Sigmoid colon (tissue), 7 donors: ENCODE results near the gene DHRS7B. TPM values are rescaled to one million over a fixed set of nuclear protein-coding genes. Genes with fewer than 3 reads are reported as not detected.
"Not testable (repeated sequence)": the region's sequence is repeated elsewhere in the genome, so short reads cannot be mapped to it uniquely, and the experiment has no call there.

ENCODE experiments used
- DNase-seq: peaks from one replicate; pipeline ENCODE4 v3.0.0-alpha.2; 2019
- H3K27ac ChIP-seq, 4 donors: fragments of 200-600 bp; sonication (generic); one replicate each; pipeline ENCODE4 v1.5.1; 2016 to 2019; ENCODE audit warnings: mild to moderate bottlenecking in 1 of 4
- H3K27me3 ChIP-seq, 3 donors: fragments of 200-600 bp; sonication (generic); one replicate each; pipeline ENCODE4 v1.5.1; 2019; ENCODE audit warnings: mild to moderate bottlenecking in 1 of 3
- H3K36me3 ChIP-seq, 4 donors: fragments of 200-600 bp; sonication (generic); one replicate each; pipeline ENCODE4 v1.5.1; 2016 to 2019
- H3K4me1 ChIP-seq, 4 donors: fragments of 200-600 bp; sonication (generic); one replicate each; pipeline ENCODE4 v1.5.1; 2017 to 2019
- H3K4me3 ChIP-seq, 4 donors: fragments of 200-600 bp; sonication (generic); one replicate each; pipeline ENCODE4 v1.5.1; 2017 to 2019; ENCODE audit warnings: mild to moderate bottlenecking in 2 of 4, moderate library complexity in 1 of 4
- H3K9me3 ChIP-seq, 4 donors: fragments of 200-600 bp in 3 of 4; sonication (generic) in 3 of 4; one replicate each; pipeline versions ENCODE4 v1.5.1 to v1.6.1; 2013 to 2019
- EP300 ChIP-seq, 4 donors: sonication (generic); formaldehyde crosslinking; IDR thresholded peaks; one replicate each; pipeline ENCODE4 v1.6.1; 2017; ENCODE audit warnings: antibody characterized with exemption in 4 of 4
- POLR2A ChIP-seq, 2 donors: fragments of 450-650 bp; IDR thresholded peaks; one replicate each; pipeline ENCODE4 v1.6.1; 2016; ENCODE audit warnings: antibody characterized with exemption in 2 of 2, mild to moderate bottlenecking in 2 of 2, moderate library complexity in 2 of 2
- POLR2AphosphoS5 ChIP-seq, 4 donors: sonication (generic); formaldehyde crosslinking; IDR thresholded peaks; one replicate each; pipeline ENCODE4 v1.6.1; 2017; ENCODE audit warnings: antibody characterized with exemption in 4 of 4
- WGBS, 2 donors: extraction: QIAGEN DNeasy Blood & Tissue Kit; methylation state at CpG; one replicate each; pipeline ENCODE4 v1.1.7; 2013; 5-methylcytosine and 5-hydroxymethylcytosine counted together
- intact Hi-C: fragments of 100-400 bp; cut with DNase I; formaldehyde crosslinking; loops from one replicate; pipeline ENCODE4 v1.15.1; 2023
- polyA plus RNA-seq, 3 donors: library from polyadenylated mRNA; stranded (reverse); fragments of 200-250 nt; gene quantifications; one replicate each; pipeline ENCODE4 v1.2.3, GENCODE V29; 2013
- total RNA-seq, 4 donors: library from RNA; depleted of rRNA; stranded (reverse); fragments of >200 nt; gene quantifications; one replicate each; pipeline ENCODE4 v1.1.0, GENCODE V29; 2016
- TF ChIP-seq, protein P1 (sequence below), 4 experiments: fragments of 450-650 bp in 3 of 4; fragments of 200-600 bp in 1 of 4; IDR thresholded peaks; one replicate each; pipeline ENCODE4 v1.5.1; 2016 to 2019; ENCODE audit warnings: antibody characterized with exemption in 4 of 4, mild to moderate bottlenecking in 3 of 4, moderate library complexity in 2 of 4
- donor health status: healthy with polysubstance abuse.
- donor health status: Bipolar disorder and iron deficiency.
- donor health status: healthy.

DHRS7B gene
- total and polyA plus RNA-seq, 7 donors = 8.3 to 31.9 (median 23.2) TPM

- TF ChIP-seq EP300 (IDR thresholded peaks at IDR 0.05) (no peak), POLR2A (IDR thresholded peaks at IDR 0.05) (no peak), POLR2AphosphoS5 (IDR thresholded peaks at IDR 0.05) (no peak)
- TF ChIP-seq, protein P1, sequence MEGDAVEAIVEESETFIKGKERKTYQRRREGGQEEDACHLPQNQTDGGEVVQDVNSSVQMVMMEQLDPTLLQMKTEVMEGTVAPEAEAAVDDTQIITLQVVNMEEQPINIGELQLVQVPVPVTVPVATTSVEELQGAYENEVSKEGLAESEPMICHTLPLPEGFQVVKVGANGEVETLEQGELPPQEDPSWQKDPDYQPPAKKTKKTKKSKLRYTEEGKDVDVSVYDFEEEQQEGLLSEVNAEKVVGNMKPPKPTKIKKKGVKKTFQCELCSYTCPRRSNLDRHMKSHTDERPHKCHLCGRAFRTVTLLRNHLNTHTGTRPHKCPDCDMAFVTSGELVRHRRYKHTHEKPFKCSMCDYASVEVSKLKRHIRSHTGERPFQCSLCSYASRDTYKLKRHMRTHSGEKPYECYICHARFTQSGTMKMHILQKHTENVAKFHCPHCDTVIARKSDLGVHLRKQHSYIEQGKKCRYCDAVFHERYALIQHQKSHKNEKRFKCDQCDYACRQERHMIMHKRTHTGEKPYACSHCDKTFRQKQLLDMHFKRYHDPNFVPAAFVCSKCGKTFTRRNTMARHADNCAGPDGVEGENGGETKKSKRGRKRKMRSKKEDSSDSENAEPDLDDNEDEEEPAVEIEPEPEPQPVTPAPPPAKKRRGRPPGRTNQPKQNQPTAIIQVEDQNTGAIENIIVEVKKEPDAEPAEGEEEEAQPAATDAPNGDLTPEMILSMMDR (IDR thresholded peaks at IDR 0.05) = no peak
- no peaks in the 10 kb centered on the region for H3K9me3 ChIP-seq
- intact Hi-C loops = no loop called here
- H3K4me1 ChIP-seq = no peaks in the 10 kb centered on the region
- DNase-seq = no peak
- H3K27ac ChIP-seq = no peak overlapping the region
- no peaks in the 10 kb centered on the region for H3K27me3 ChIP-seq
- 94 to 96% methylated on average over 6 of the region's 6 CpGs for WGBS, 2 donors
- H3K36me3 ChIP-seq = peaks cover 0 to 8% (median 3%) of the 10 kb centered on the region in 4 donors
- H3K4me3 ChIP-seq = no peak overlapping the region
Measured at GRCh38 chr17:21223086-21223485, 96.3 kb downstream of the DHRS7B start.

- H3K9me3 ChIP-seq, H3K4me3 ChIP-seq, intact Hi-C loops, DNase-seq, H3K4me1 ChIP-seq, H3K36me3 ChIP-seq, H3K27ac ChIP-seq, H3K27me3 ChIP-seq: not testable (repeated sequence)
- 86 to 92% methylated on average over 11 of the region's 11 CpGs for WGBS, 2 donors
Measured at GRCh38 chr17:21227277-21227676, 100.5 kb downstream of the DHRS7B start.

- H3K4me3 ChIP-seq = no peak overlapping the region
- 78 to 80% methylated on average over 4 of the region's 4 CpGs for WGBS, 2 donors
- intact Hi-C loops = no loop called here
- no peak for DNase-seq
- no peak overlapping the region for H3K27ac ChIP-seq
- H3K9me3 ChIP-seq = peaks cover 0 to 3% (median 0%) of the 10 kb centered on the region in 4 donors
- no peaks in the 10 kb centered on the region for H3K4me1 ChIP-seq
- no peaks in the 10 kb centered on the region for H3K36me3 ChIP-seq
- TF ChIP-seq EP300 (IDR thresholded peaks at IDR 0.05) (no peak), POLR2AphosphoS5 (IDR thresholded peaks at IDR 0.05) (no peak), POLR2A (IDR thresholded peaks at IDR 0.05) (no peak)
- TF ChIP-seq, protein P1 (IDR thresholded peaks at IDR 0.05) = no peak
- H3K27me3 ChIP-seq = no peaks in the 10 kb centered on the region
Measured at GRCh38 chr17:21228111-21228510, 101.3 kb downstream of the DHRS7B start.

DNA sequence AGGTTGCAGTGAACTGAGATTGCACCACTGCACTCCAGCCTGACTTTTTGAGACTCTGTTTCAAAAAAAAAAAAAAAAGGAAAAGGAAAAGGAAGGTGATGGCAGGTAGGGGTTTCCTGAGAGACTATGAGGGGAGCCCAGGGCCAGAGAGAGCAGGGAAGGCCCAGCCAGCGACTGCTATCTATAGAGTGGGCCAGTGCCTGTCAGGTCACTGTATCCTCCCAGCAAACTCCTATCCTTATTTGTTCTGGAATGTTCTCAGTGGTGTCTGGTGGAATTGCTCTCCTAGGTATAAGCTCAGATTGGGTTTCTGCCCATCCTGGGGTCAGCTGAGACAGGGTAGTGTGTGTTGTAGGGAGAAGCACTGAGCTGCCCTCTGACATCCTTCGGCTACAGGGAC is 102.1 kb downstream of the DHRS7B start:
- peaks cover 0 to 3% (median 0%) of the 10 kb centered on the region in 4 donors for H3K9me3 ChIP-seq
- DNase-seq = no peak
- no peaks in the 10 kb centered on the region for H3K36me3 ChIP-seq
- no peak overlapping the region for H3K4me3 ChIP-seq
- H3K4me1 ChIP-seq = no peaks in the 10 kb centered on the region
- 87 to 93% methylated on average over 2 of the region's 2 CpGs for WGBS, 2 donors
- no peak for TF ChIP-seq POLR2AphosphoS5 (IDR thresholded peaks at IDR 0.05)
- no peak for TF ChIP-seq POLR2A (IDR thresholded peaks at IDR 0.05)
- TF ChIP-seq, protein P1 (IDR thresholded peaks at IDR 0.05) = no peak
- TF ChIP-seq EP300 (IDR thresholded peaks at IDR 0.05) = no peak
- H3K27ac ChIP-seq = no peak overlapping the region
- intact Hi-C loops = no loop called here
- no peaks in the 10 kb centered on the region for H3K27me3 ChIP-seq

DNA sequence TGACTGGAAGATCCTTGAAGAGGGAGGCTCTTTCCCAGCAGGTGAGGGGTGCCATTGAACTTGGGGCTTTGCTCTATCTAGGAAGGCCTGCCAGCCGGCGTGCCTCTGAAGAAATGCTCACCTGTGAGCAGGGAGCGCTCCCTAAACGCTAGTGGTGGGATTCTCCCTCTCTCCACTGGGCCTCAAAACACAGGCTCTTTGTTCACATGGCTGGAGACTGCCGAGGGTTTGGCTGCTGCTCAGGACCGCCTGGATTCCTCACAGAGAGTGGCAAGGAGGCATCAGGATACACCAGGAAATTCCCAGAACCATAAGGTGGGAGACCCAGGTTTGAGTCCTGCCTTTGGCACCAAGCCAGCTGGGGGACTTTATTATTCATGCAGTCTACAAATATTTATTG is 104.8 kb downstream of the DHRS7B start:
- no peaks in the 10 kb centered on the region for H3K4me1 ChIP-seq
- DNase-seq = no peak
- H3K27ac ChIP-seq = no peak overlapping the region
- H3K36me3 ChIP-seq = no peaks in the 10 kb centered on the region
- peaks cover 0 to 3% (median 0%) of the 10 kb centered on the region in 4 donors for H3K9me3 ChIP-seq
- TF ChIP-seq, protein P1 (IDR thresholded peaks at IDR 0.05) = no peak
- TF ChIP-seq POLR2A (IDR thresholded peaks at IDR 0.05) = no peak
- no peak for TF ChIP-seq EP300 (IDR thresholded peaks at IDR 0.05)
- intact Hi-C loops = no loop called here
- WGBS, 2 donors = 68 to 82% methylated on average over 6 of the region's 6 CpGs
- H3K27me3 ChIP-seq = no peaks in the 10 kb centered on the region
- no peak overlapping the region for H3K4me3 ChIP-seq
